NCI-H748 treated with DMSO at 0.1 percent for 48 hours (cell line): ENCODE measurements around the gene C9orf72.
"Not testable (repeated sequence)": the region's sequence is repeated elsewhere in the genome, so short reads cannot be mapped to it uniquely, and the experiment has no call there.

Experiments used
- DNase-seq: peaks from one replicate; lab custom pipeline; 2025; lab: John Stamatoyannopoulos, UW

C9orf72 gene

GRCh38 chr9:27572918-27573633 is at the start of gene C9orf72:
Gene C9orf72 (minus strand): TSS chr9:27573481. CDS start chr9:27567120, 6,361 bp downstream.
- DNase-seq = no peak

- DNase-seq = no peak
Observed at GRCh38 chr9:27622693-27623340, 49.5 kb upstream of the C9orf72 start.

- DNase-seq = no peak
Observed at GRCh38 chr9:27619743-27620142, 46.5 kb upstream of the C9orf72 start.

GRCh38 chr9:27618066-27618465 is 44.8 kb upstream of the C9orf72 start:
- no peak for DNase-seq

- DNase-seq = no peak
Observed at GRCh38 chr9:27614551-27614950, 41.3 kb upstream of the C9orf72 start.

- not testable (repeated sequence) for DNase-seq
Observed at GRCh38 chr9:27612036-27612435, 38.8 kb upstream of the C9orf72 start.

GRCh38 chr9:27610622-27611021 is 37.3 kb upstream of the C9orf72 start:
- DNase-seq = no peak

GRCh38 chr9:27602954-27603353 is 29.7 kb upstream of the C9orf72 start:
- DNase-seq = no peak

- DNase-seq = no peak
Observed at GRCh38 chr9:27602142-27602861, 29.0 kb upstream of the C9orf72 start.

- DNase-seq = no peak
Observed at GRCh38 chr9:27601396-27601795, 28.1 kb upstream of the C9orf72 start.

GRCh38 chr9:27600256-27600655 is 27.0 kb upstream of the C9orf72 start:
- DNase-seq = no peak

GRCh38 chr9:27599870-27600238 is 26.6 kb upstream of the C9orf72 start:
- DNase-seq = no peak

GRCh38 chr9:27599102-27599869 is 26.0 kb upstream of the C9orf72 start:
- DNase-seq = no peak

GRCh38 chr9:27595733-27596132 is 22.5 kb upstream of the C9orf72 start:
- no peak for DNase-seq

- no peak for DNase-seq
Observed at GRCh38 chr9:27591672-27592071, 18.4 kb upstream of the C9orf72 start.

GRCh38 chr9:27591093-27591492 is 17.8 kb upstream of the C9orf72 start:
- DNase-seq = no peak

GRCh38 chr9:27590651-27591050 is 17.4 kb upstream of the C9orf72 start:
- no peak for DNase-seq

GRCh38 chr9:27589462-27589861 is 16.2 kb upstream of the C9orf72 start:
- DNase-seq = no peak

GRCh38 chr9:27586304-27586703 is 13.0 kb upstream of the C9orf72 start:
- DNase-seq = no peak

- no peak for DNase-seq
Observed at GRCh38 chr9:27584931-27585330, 11.7 kb upstream of the C9orf72 start.

GRCh38 chr9:27582794-27583193 is 9.5 kb upstream of the C9orf72 start:
- DNase-seq = no peak

GRCh38 chr9:27581826-27582225 is 8.5 kb upstream of the C9orf72 start:
- no peak for DNase-seq
